ENCODE measurements around the gene CCNA2.

- TF ChIP-seq, protein P1, sequence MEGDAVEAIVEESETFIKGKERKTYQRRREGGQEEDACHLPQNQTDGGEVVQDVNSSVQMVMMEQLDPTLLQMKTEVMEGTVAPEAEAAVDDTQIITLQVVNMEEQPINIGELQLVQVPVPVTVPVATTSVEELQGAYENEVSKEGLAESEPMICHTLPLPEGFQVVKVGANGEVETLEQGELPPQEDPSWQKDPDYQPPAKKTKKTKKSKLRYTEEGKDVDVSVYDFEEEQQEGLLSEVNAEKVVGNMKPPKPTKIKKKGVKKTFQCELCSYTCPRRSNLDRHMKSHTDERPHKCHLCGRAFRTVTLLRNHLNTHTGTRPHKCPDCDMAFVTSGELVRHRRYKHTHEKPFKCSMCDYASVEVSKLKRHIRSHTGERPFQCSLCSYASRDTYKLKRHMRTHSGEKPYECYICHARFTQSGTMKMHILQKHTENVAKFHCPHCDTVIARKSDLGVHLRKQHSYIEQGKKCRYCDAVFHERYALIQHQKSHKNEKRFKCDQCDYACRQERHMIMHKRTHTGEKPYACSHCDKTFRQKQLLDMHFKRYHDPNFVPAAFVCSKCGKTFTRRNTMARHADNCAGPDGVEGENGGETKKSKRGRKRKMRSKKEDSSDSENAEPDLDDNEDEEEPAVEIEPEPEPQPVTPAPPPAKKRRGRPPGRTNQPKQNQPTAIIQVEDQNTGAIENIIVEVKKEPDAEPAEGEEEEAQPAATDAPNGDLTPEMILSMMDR (conservative IDR thresholded peaks at IDR 0.05; ENCODE audit: low read depth, low read length): no peak
- TF ChIP-seq EZH2phosphoT487 (IDR thresholded peaks at IDR 0.05; ENCODE audit: borderline replicate concordance, low read length) (no peak), EZH2 (IDR thresholded peaks at IDR 0.05; ENCODE audit: low read length, unreplicated experiment) (no peak)
Measured at GRCh38 chr4:121863799-121864198, 40.1 kb upstream of the CCNA2 start.

Data from PC-3 (cell line).